ENCODE measurements around the gene PDPK1. TPM values are rescaled to one million over a fixed set of nuclear protein-coding genes. Genes with fewer than 3 reads are reported as not detected.

PDPK1 gene
- total RNA-seq, 1 donor from 2014 or later, result 27.0 TPM

GRCh38 chr16:2515180-2515851 lies 22.5 kb upstream of the PDPK1 start:
- H3K36me3 ChIP-seq (ENCODE audit: control insufficient read depth, insufficient read depth, low read length), result no peaks in the 10 kb centered on the region
- TF ChIP-seq CTCF (IDR thresholded peaks at IDR 0.05; ENCODE audit: insufficient read depth, low read length, poor library complexity, severe bottlenecking), result no peak
- no peak for DNase-seq (ENCODE audit: low read depth)

GRCh38 chr16:2516391-2517240 lies 21.2 kb upstream of the PDPK1 start:
- Histone ChIP-seq H3K36me3 (ENCODE audit: control insufficient read depth, insufficient read depth, low read length) (peaks cover 3% of the 10 kb centered on the region), H3K27me3 (ENCODE audit: control insufficient read depth, insufficient read depth, low read length) (no peaks in the 10 kb centered on the region), H3K4me3 (ENCODE audit: low read depth, low read length) (no peak overlapping the region)
- TF ChIP-seq CTCF (IDR thresholded peaks at IDR 0.05; ENCODE audit: insufficient read depth, low read length, poor library complexity, severe bottlenecking), result no peak
- DNase-seq (ENCODE audit: low read depth), result no peak

More at GRCh38 chr16:2515180-2515851, 22.5 kb upstream of the PDPK1 start:
- H3K4me3 ChIP-seq (ENCODE audit: low read depth, low read length), result peak overlapping the region; percentile 93
- no peaks in the 10 kb centered on the region for H3K27me3 ChIP-seq (ENCODE audit: control insufficient read depth, insufficient read depth, low read length)

DNA sequence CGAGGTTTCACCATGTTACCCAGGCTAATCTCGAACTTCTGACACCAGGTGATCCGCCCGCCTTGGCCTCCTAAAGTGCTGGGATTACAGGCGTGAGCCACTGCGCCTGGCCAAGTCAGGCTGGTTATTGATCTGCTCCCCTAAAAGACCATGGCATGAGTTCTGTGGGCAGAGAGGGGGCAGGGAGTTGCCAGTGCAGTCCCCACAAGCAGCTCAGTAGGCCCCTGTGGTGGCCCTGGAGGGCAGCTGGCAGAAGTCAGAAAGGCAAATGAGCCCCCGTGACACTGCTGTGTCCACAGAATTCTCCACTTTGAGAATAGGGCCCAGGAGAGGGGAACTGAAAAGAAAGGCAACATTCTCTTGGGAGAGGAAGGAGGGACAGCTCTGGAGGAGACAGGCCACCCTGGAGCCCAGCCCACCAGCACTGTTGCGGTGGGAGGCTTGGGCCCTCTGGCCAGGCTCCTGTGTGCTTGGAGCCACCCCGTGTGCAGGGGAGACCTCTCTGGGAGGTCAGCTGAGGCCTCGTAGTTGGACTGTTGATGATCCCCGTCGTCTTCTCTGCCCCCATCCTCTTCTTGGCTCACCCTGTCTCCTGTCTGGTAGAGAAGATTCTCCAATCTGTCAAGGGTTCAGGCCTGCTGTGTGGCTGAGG lies 19.7 kb upstream of the PDPK1 start:
- no peak for TF ChIP-seq CTCF (IDR thresholded peaks at IDR 0.05; ENCODE audit: insufficient read depth, low read length, poor library complexity, severe bottlenecking)
- peaks cover 3% of the 10 kb centered on the region for H3K36me3 ChIP-seq (ENCODE audit: control insufficient read depth, insufficient read depth, low read length)
- no peaks in the 10 kb centered on the region for H3K27me3 ChIP-seq (ENCODE audit: control insufficient read depth, insufficient read depth, low read length)
- no peak for DNase-seq (ENCODE audit: low read depth)
- H3K4me3 ChIP-seq (ENCODE audit: low read depth, low read length), result no peak overlapping the region

- no peak for DNase-seq (ENCODE audit: low read depth)
- TF ChIP-seq CTCF (IDR thresholded peaks at IDR 0.05; ENCODE audit: insufficient read depth, low read length, poor library complexity, severe bottlenecking), result no peak
- Histone ChIP-seq H3K27me3 (ENCODE audit: control insufficient read depth, insufficient read depth, low read length) (no peaks in the 10 kb centered on the region), H3K36me3 (ENCODE audit: control insufficient read depth, insufficient read depth, low read length) (peaks cover 5% of the 10 kb centered on the region), H3K4me3 (ENCODE audit: low read depth, low read length) (no peak overlapping the region)
These were observed 18.8 kb upstream of the PDPK1 start for GRCh38 chr16:2518823-2519710.

DNA sequence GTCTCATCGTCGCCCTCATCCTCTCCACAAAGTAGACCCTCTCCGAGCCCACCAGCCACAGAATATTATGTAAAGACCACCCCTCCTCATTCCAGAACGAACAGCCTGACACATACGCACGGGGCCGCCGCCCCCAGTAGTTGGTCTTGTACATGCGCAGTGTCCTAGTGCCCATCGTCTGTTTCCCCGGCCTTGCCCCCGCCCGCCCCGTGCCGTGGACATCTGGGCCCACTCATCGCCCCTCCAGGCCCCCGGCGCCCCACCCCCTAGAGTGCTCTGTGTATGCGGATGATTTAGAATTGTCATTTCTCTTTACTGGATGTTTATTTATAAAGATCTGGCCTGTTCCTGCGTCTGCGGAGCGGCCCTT lies 18.1 kb upstream of the PDPK1 start:
- no peak for TF ChIP-seq CTCF (IDR thresholded peaks at IDR 0.05; ENCODE audit: insufficient read depth, low read length, poor library complexity, severe bottlenecking)
- Histone ChIP-seq H3K36me3 (ENCODE audit: control insufficient read depth, insufficient read depth, low read length) (peaks cover 5% of the 10 kb centered on the region), H3K27me3 (ENCODE audit: control insufficient read depth, insufficient read depth, low read length) (no peaks in the 10 kb centered on the region), H3K4me3 (ENCODE audit: low read depth, low read length) (no peak overlapping the region)
- DNase-seq (ENCODE audit: low read depth), result no peak

Measured in kidney epithelial cell (primary cell).